Panc1 (cell line): ENCODE measurements around the gene SLC10A7. TPM values are rescaled to one million over a fixed set of nuclear protein-coding genes. Genes with fewer than 3 reads are reported as not detected.

ENCODE experiments used
- ATAC-seq: fragments of 200-7000 bp; cut with Tn5 transposase; 2 replicates; pipeline ENCODE4 v1.9.1; 2020; ENCODE audit warnings: mild to moderate bottlenecking, moderate library complexity
- BruUV-seq: library from RNA; stranded (reverse); fragments of 400-500 nt; replicated peaks from 2 replicates; lab custom pipeline; 2021; lab: Mats Ljungman, UMichigan
- CTCF ChIA-PET: fragments of 300-600 bp; sonication (Branson Sonifier 250); formaldehyde crosslinking; loops from one replicate; lab custom pipeline; 2022; ENCODE audit warnings: antibody characterized with exemption; lab: Charles Lee
- POLR2A ChIA-PET: fragments of 300-600 bp; sonication (Branson Sonifier 250); formaldehyde crosslinking; loops from one replicate; lab custom pipeline; 2022; ENCODE audit warnings: antibody characterized with exemption; lab: Charles Lee
- DNase-seq: peaks from one replicate; pipeline ENCODE4 v3.0.0-alpha.2; 2010; ENCODE audit warnings: low read depth, low spot score
- H3K27ac ChIP-seq: 2 replicates; pipeline ENCODE4 v1.5.1; 2011; ENCODE audit warnings: mild to moderate bottlenecking, low read length, inconsistent platforms
- H3K27me3 ChIP-seq: fragments of 200-500 bp; sonication (Bioruptor generic); 2 replicates; pipeline ENCODE4 v1.6.0; 2014; ENCODE audit warnings: low read length, inconsistent platforms; ENCODE audit not compliant: control insufficient read depth, insufficient read depth
- H3K36me3 ChIP-seq: fragments of 200-500 bp; sonication (Bioruptor generic); 2 replicates; pipeline ENCODE4 v1.5.1; 2014; ENCODE audit warnings: inconsistent platforms, mild to moderate bottlenecking, low read length, moderate library complexity; ENCODE audit not compliant: control insufficient read depth, insufficient read depth
- H3K4me1 ChIP-seq: 2 replicates; pipeline ENCODE4 v1.5.1; 2011; ENCODE audit warnings: inconsistent platforms, mild to moderate bottlenecking, low read length, moderate library complexity; ENCODE audit not compliant: control insufficient read depth, insufficient read depth
- H3K4me3 ChIP-seq, 2 experiments: 2 replicates each; pipeline ENCODE4 v1.5.1; 2011 to 2012; ENCODE audit warnings: low read depth in 2 of 2, low read length in 2 of 2, mild to moderate bottlenecking in 2 of 2, inconsistent platforms in 1 of 2, moderate library complexity in 1 of 2
- H3K9me3 ChIP-seq: fragments of 200-500 bp; sonication (Bioruptor generic); 2 replicates; pipeline ENCODE4 v1.5.1; 2014; ENCODE audit warnings: low read depth, mild to moderate bottlenecking, inconsistent platforms, low read length, moderate library complexity; ENCODE audit not compliant: control insufficient read depth, insufficient read depth
- POLR2AphosphoS5 ChIP-seq: IDR thresholded peaks from 2 replicates; pipeline ENCODE4 v1.6.1; 2012; ENCODE audit warnings: mild to moderate bottlenecking, low read depth, low read length, moderate library complexity
- SIN3A ChIP-seq: IDR thresholded peaks from 2 replicates; pipeline ENCODE4 v1.6.1; 2012; ENCODE audit warnings: low read depth, mild to moderate bottlenecking, low read length, moderate library complexity, borderline replicate concordance; ENCODE audit not compliant: insufficient read depth
- TCF7L2 ChIP-seq: IDR thresholded peaks from 2 replicates; pipeline ENCODE4 v1.6.1; 2011; ENCODE audit warnings: mild to moderate bottlenecking, low read depth, low read length, inconsistent platforms
- in situ Hi-C: cut with HindIII; loops from 2 replicates; pipeline ENCODE4 v1.10.0; 2016; ENCODE audit warnings: low sequenced_read_pairs, low pct_unique_long_range_greater_than_20kb
- intact Hi-C: fragments of 100-400 bp; cut with micrococcal nuclease; formaldehyde crosslinking; loops from one replicate; pipeline ENCODE4 v1.10.0; 2022; ENCODE audit not compliant: unreplicated experiment
- total RNA-seq: library from RNA; stranded (reverse); gene quantifications from one replicate; pipeline ENCODE4 v1.2.1, GENCODE V29; 2021; ENCODE audit not compliant: unreplicated experiment
- TF ChIP-seq, protein P1 (sequence below): fragments of 450-650 bp; IDR thresholded peaks from 2 replicates; pipeline ENCODE4 v1.5.1; 2017; ENCODE audit warnings: mild to moderate bottlenecking
- TF ChIP-seq, protein P2 (sequence below), 2 experiments: IDR thresholded peaks; 2 replicates each; pipeline ENCODE4 v1.6.1; 2011 to 2012; ENCODE audit warnings: low read depth in 2 of 2, control low read depth in 1 of 2, low read length in 1 of 2, mild to moderate bottlenecking in 1 of 2, moderate library complexity in 1 of 2; ENCODE audit not compliant: insufficient read depth in 1 of 2

Gene SLC10A7
- total RNA-seq, 1 experiment from 2014 or later = 1.5 TPM

DNA sequence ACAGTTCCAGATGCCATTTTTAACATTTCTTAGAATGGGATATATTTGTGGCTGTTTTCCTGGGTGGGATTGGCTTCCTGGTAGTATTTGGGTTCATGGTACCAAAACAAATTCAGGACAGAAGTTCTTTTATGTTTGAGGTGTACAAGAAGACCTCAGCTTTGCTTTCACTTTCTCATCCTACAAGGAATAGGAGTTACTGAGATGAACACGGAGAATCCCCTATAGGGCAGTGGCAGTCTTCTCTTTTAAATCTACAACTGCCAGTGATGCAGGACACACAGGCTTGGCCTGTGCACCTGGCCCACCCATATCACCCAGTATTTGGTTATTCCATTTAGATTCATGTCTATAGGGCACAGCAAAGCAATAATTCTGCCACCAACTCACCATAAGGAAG lies 35.2 kb downstream of the SLC10A7 start:
- no peak for DNase-seq
- in situ Hi-C loops = no loop called here
- no peak overlapping the region for H3K4me3 ChIP-seq
- H3K4me1 ChIP-seq = no peaks in the 10 kb centered on the region
- intact Hi-C loops = no loop called here
- H3K36me3 ChIP-seq = no peaks in the 10 kb centered on the region
- POLR2A ChIA-PET = no interaction called here
- BruUV-seq = no TSS peak
- TF ChIP-seq TCF7L2 (no peak), SIN3A (no peak), POLR2AphosphoS5 (no peak)
- TF ChIP-seq, protein P1, sequence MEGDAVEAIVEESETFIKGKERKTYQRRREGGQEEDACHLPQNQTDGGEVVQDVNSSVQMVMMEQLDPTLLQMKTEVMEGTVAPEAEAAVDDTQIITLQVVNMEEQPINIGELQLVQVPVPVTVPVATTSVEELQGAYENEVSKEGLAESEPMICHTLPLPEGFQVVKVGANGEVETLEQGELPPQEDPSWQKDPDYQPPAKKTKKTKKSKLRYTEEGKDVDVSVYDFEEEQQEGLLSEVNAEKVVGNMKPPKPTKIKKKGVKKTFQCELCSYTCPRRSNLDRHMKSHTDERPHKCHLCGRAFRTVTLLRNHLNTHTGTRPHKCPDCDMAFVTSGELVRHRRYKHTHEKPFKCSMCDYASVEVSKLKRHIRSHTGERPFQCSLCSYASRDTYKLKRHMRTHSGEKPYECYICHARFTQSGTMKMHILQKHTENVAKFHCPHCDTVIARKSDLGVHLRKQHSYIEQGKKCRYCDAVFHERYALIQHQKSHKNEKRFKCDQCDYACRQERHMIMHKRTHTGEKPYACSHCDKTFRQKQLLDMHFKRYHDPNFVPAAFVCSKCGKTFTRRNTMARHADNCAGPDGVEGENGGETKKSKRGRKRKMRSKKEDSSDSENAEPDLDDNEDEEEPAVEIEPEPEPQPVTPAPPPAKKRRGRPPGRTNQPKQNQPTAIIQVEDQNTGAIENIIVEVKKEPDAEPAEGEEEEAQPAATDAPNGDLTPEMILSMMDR = no peak
- TF ChIP-seq, protein P2, sequence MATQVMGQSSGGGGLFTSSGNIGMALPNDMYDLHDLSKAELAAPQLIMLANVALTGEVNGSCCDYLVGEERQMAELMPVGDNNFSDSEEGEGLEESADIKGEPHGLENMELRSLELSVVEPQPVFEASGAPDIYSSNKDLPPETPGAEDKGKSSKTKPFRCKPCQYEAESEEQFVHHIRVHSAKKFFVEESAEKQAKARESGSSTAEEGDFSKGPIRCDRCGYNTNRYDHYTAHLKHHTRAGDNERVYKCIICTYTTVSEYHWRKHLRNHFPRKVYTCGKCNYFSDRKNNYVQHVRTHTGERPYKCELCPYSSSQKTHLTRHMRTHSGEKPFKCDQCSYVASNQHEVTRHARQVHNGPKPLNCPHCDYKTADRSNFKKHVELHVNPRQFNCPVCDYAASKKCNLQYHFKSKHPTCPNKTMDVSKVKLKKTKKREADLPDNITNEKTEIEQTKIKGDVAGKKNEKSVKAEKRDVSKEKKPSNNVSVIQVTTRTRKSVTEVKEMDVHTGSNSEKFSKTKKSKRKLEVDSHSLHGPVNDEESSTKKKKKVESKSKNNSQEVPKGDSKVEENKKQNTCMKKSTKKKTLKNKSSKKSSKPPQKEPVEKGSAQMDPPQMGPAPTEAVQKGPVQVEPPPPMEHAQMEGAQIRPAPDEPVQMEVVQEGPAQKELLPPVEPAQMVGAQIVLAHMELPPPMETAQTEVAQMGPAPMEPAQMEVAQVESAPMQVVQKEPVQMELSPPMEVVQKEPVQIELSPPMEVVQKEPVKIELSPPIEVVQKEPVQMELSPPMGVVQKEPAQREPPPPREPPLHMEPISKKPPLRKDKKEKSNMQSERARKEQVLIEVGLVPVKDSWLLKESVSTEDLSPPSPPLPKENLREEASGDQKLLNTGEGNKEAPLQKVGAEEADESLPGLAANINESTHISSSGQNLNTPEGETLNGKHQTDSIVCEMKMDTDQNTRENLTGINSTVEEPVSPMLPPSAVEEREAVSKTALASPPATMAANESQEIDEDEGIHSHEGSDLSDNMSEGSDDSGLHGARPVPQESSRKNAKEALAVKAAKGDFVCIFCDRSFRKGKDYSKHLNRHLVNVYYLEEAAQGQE (IDR thresholded peaks at IDR 0.05; ENCODE audit: insufficient read depth in 1 of 2, low read depth in 2 of 2, low read length in 1 of 2) = no peak
- ATAC-seq = no peak
- no peaks in the 10 kb centered on the region for H3K9me3 ChIP-seq
- CTCF ChIA-PET = no interaction called here
- H3K27ac ChIP-seq = no peak overlapping the region
- no peaks in the 10 kb centered on the region for H3K27me3 ChIP-seq

DNA sequence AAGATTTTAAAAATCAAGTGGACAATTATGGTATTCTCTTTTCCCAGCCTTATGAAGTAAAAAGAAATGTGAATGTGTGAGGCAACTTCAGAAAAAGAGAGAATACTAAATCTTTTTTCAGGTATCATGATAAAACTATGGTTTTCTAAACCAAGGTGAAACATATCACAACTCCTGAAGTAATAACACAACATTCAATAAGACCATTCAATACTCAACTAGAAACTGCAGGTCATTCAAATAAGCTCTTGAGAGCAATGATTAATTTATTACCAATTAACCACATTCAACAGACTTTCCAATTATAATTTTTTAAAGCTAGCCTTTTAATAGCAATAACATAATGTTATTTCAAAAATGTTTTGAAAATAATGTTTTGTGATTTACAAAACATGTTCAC lies 35.8 kb downstream of the SLC10A7 start:
- Histone ChIP-seq H3K27ac (no peak overlapping the region), H3K4me1 (no peaks in the 10 kb centered on the region), H3K9me3 (no peaks in the 10 kb centered on the region), H3K4me3 (no peak overlapping the region), H3K27me3 (no peaks in the 10 kb centered on the region), H3K36me3 (no peaks in the 10 kb centered on the region)
- no peak for ATAC-seq
- no TSS peak for BruUV-seq
- ChIA-PET POLR2A (no interaction called here), CTCF (no interaction called here)
- intact Hi-C loops = no loop called here
- in situ Hi-C loops = no loop called here
- TF ChIP-seq POLR2AphosphoS5 (no peak), TCF7L2 (no peak), SIN3A (no peak)
- TF ChIP-seq, protein P1 = no peak
- TF ChIP-seq, protein P2 (IDR thresholded peaks at IDR 0.05; ENCODE audit: insufficient read depth in 1 of 2, low read depth in 2 of 2, low read length in 1 of 2) = no peak
- DNase-seq = no peak
